Activated CD8-positive, alpha-beta memory T cell treated with anti-CD3 and anti-CD28 coated beads, Interleukin-2, amount 10 ng/mL, durations not matched to agents 7 days and 5 days (primary cell): ENCODE data around the gene ZNF628. TPM values are rescaled to one million over a fixed set of nuclear protein-coding genes. Genes with fewer than 3 reads are reported as not detected.
A peak's percentile ranks its signal among the peaks of the same experiment; 100 is the strongest.

ENCODE experiments used
- ATAC-seq: fragments of 150-1000 bp; cut with Tn5 transposase; one replicate; pipeline ENCODE4 v1.10.0; 2021; ENCODE audit warnings: moderate library complexity
- CTCF ChIA-PET: fragments of 350-600 bp; sonication (Branson Sonifier 250); formaldehyde crosslinking; loops from one replicate; lab custom pipeline; 2021; ENCODE audit warnings: antibody characterized with exemption; lab: Charles Lee
- DNase-seq: peaks from one replicate; pipeline ENCODE4 v3.0.0-alpha.2; 2020
- H3K27ac Mint-ChIP-seq: one replicate; pipeline ENCODE4 v1.8.0; 2021; ENCODE audit warnings: mild to moderate bottlenecking, mixed read lengths
- H3K27me3 Mint-ChIP-seq: one replicate; pipeline ENCODE4 v1.8.0; 2021; ENCODE audit warnings: mixed read lengths
- H3K36me3 Mint-ChIP-seq: one replicate; pipeline ENCODE4 v1.8.0; 2021; ENCODE audit warnings: mild to moderate bottlenecking, mixed read lengths
- H3K4me1 Mint-ChIP-seq: one replicate; pipeline ENCODE4 v1.8.0; 2021; ENCODE audit warnings: mixed read lengths
- H3K4me3 Mint-ChIP-seq: one replicate; pipeline ENCODE4 v1.8.0; 2021; ENCODE audit warnings: mild to moderate bottlenecking, moderate library complexity, mixed read lengths
- H3K9me3 Mint-ChIP-seq: one replicate; pipeline ENCODE4 v1.8.0; 2022; ENCODE audit warnings: low read depth, mixed read lengths
- total RNA-seq, 2 experiments: library from RNA; stranded (reverse); gene quantifications; one replicate each; pipeline ENCODE4 v1.2.3, GENCODE V29; 2021

ZNF628 gene
- total RNA-seq: 1 to 10 TPM; 8.8 to 8.9 TPM

DNA sequence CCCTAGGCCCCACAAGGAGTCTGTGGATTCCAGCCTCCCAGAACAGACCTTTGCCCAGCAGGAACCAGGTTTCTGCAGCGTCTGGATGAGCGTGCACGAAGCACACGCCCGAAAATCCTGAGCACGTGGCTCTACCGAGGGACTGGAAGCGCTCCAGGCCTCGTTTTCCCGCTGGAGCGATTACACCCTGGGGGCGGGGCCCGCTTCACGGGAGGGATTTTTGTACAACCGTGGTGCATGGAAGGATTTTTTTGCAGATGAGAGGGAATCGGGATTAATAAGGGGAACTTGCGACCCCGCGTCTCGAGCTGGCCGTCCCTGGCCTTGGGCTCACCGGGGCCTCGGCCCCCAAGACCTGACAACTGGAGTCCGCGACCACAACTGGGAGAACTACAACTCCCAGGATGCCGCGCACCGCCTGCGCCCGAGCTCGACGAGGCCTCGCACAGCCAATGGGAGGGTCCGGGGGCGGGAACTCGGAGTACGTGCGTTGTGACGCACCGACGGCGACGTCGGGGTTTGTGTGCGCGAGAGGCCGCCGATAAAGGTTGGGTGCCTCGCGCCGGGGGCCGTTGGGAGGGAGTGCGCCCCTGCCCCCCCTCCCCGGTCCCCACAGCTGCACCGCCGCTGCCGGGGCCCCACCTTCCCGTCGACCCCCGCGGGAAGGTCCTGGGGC is at the start of gene ZNF628:
Gene ZNF628, plus strand, starts transcription at position 518 of the 676 bp plus-strand sequence. CDS start 3,294 bp downstream, outside the sequence.
- Mint-ChIP-seq H3K4me1 (peaks cover 34% of the 10 kb centered on the region), H3K4me3 (peak within 1 kb of the TSS; percentile 88), H3K9me3 (no peaks in the 10 kb centered on the region), H3K27me3 (no peaks in the 10 kb centered on the region), H3K27ac (peak within 1 kb of the TSS; percentile 93), H3K36me3 (no peaks in the 10 kb centered on the region)
- CTCF ChIA-PET: interaction anchor here (0.6 to 7.5 kb wide), 18 partner anchors 9 to 335 kb away, joined by 3 to 47 read pairs (median 4); partner anchors contain the start of genes FIZ1, ISOC2, NAT14 and TMEM238
- peak; percentile 99 for DNase-seq
- peak; percentile 94 for ATAC-seq

DNA sequence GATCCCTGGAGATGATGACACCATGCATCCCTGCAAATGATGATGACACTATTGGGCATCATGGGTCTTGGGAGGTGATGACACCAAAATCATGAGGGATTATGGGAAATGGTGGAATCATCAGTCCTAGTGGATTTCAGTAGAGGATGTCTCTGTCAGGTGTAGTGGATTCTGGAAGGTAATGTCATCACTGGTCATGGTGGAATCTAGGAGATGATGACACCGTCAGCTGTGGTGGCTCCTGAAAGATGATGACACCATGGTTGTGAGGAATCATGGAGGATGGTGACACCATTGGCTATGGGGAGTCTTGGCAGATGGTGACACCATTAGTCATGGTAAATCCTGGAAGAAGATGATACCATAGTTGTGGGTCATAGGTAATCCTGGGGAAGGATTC is 45.2 kb upstream of the ZNF628 start:
- CTCF ChIA-PET: no interaction called here
- DNase-seq (no peak), ATAC-seq (no peak)
- Mint-ChIP-seq H3K36me3 (no peaks in the 10 kb centered on the region), H3K4me3 (no peak overlapping the region), H3K9me3 (no peaks in the 10 kb centered on the region), H3K4me1 (no peaks in the 10 kb centered on the region), H3K27ac (no peak overlapping the region), H3K27me3 (peaks cover 12% of the 10 kb centered on the region)

DNA sequence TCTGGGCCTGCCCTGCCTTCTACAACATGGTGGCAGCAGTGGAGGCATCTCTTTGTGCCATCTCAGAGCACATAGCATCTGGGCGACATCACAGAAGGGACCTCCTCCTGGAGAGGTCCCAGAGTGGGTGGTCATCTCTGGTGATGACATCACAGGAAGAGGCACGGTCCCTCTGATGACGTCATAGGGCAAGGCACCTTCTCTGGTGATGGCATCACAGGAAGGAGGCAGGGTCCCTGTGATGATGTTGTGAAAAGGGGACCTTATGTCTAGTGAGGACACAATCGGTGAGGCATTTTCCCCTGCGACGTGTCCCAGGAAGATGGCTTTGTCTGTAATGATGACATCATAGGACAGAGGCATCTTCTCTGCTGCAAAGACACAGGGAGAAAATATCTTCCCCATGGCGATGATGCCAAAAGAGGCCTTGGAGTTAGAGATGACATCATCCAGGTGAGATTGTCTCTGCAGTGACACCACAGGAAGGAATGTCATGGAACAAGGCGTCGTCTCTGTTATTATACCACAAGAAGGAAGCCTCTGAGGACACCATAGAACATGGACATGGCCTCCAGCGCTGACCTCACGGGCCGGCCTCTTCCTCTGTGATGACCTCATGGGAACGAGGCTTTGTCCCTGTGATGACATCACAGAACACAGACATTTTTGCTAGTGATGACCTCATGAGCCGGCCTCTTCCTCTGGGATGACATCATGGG is 44.0 kb upstream of the ZNF628 start:
- ATAC-seq (no peak), DNase-seq (no peak)
- CTCF ChIA-PET: no interaction called here
- peaks cover 19% of the 10 kb centered on the region for H3K27me3 Mint-ChIP-seq
- H3K4me1 Mint-ChIP-seq: no peaks in the 10 kb centered on the region
- H3K9me3 Mint-ChIP-seq: no peaks in the 10 kb centered on the region
- H3K36me3 Mint-ChIP-seq: no peaks in the 10 kb centered on the region
- H3K27ac Mint-ChIP-seq: no peak overlapping the region
- no peak overlapping the region for H3K4me3 Mint-ChIP-seq

- no peak overlapping the region for H3K4me3 Mint-ChIP-seq
- peaks cover 18% of the 10 kb centered on the region for H3K27me3 Mint-ChIP-seq
- H3K4me1 Mint-ChIP-seq: no peaks in the 10 kb centered on the region
- no peak for DNase-seq
- no peak overlapping the region for H3K27ac Mint-ChIP-seq
- no peak for ATAC-seq
- no peaks in the 10 kb centered on the region for H3K36me3 Mint-ChIP-seq
- no peaks in the 10 kb centered on the region for H3K9me3 Mint-ChIP-seq
- CTCF ChIA-PET: no interaction called here
Measured at GRCh38 chr19:55433292-55433691, 43.1 kb upstream of the ZNF628 start.

DNA sequence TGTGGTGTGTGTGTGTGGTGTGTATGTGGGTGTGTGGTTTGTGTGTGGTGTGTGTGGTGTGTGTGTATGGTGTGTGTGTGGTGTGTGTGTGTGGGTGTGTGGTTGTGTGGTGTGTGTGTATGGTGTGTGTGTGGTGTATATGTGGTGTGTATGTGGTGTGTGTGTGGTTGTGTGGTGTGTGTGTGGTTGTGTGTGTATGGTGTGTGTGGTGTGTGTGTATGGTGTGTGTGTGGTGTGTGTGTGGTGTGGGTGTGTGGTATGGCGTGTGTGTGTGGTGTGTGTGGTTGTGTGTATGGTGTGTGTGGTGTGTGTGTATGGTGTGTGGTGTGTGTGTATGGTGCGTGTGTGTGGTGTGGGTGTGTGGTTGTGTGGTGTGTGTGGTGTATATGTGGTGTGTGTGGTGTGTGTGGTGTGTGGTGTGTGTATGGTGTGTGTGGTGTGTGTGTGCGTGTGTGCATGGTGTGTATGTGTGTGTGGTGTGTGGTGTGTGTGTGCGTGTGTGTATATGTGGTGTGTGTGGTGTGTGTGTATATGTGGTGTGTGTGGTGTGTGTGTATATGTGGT is 42.0 kb upstream of the ZNF628 start:
- Mint-ChIP-seq H3K9me3 (no peaks in the 10 kb centered on the region), H3K4me3 (no peak overlapping the region), H3K4me1 (no peaks in the 10 kb centered on the region), H3K27ac (no peak overlapping the region), H3K27me3 (peaks cover 25% of the 10 kb centered on the region), H3K36me3 (no peaks in the 10 kb centered on the region)
- CTCF ChIA-PET: no interaction called here
- no peak for DNase-seq
- no peak for ATAC-seq

DNA sequence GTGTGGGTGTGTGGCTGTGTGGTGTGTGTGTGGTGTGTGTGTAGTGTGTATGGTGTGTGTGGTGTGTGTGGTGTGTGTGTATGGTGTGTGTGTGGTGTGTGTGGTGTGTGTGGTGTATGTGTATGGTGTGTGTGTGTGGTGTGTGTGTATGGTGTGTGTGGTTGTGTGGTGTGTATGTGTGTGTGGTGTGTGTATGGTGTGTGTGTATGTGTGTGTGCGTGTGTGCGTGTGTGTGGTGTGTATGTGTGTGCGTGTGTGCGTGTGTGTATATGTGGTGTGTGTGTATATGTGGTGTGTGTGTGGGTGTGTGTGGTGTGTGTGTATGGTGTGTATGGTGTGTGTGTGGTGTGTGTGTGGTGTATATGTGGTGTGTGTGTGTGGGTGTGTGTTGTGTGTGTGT is 41.4 kb upstream of the ZNF628 start:
- DNase-seq: no peak
- Mint-ChIP-seq H3K27ac (no peak overlapping the region), H3K9me3 (no peaks in the 10 kb centered on the region), H3K36me3 (no peaks in the 10 kb centered on the region), H3K4me1 (no peaks in the 10 kb centered on the region), H3K4me3 (no peak overlapping the region), H3K27me3 (peaks cover 30% of the 10 kb centered on the region)
- no peak for ATAC-seq
- CTCF ChIA-PET: no interaction called here

GRCh38 chr19:55436847-55437246 is 39.6 kb upstream of the ZNF628 start:
- peaks cover 12% of the 10 kb centered on the region for H3K4me1 Mint-ChIP-seq
- H3K9me3 Mint-ChIP-seq: no peaks in the 10 kb centered on the region
- no peak overlapping the region for H3K27ac Mint-ChIP-seq
- no peak overlapping the region for H3K4me3 Mint-ChIP-seq
- ATAC-seq (no peak), DNase-seq (no peak)
- CTCF ChIA-PET: interaction anchor here (0.6 to 1.5 kb wide), 3 partner anchors 15 to 67 kb away, joined by 3 to 5 read pairs (median 3); no protein-coding TSS in a partner anchor
- peaks cover 44% of the 10 kb centered on the region for H3K27me3 Mint-ChIP-seq
- H3K36me3 Mint-ChIP-seq: no peaks in the 10 kb centered on the region

- CTCF ChIA-PET: interaction anchor here (0.6 to 1.5 kb wide), 3 partner anchors 14 to 66 kb away, joined by 3 to 5 read pairs (median 3); no protein-coding TSS in a partner anchor
- peak; percentile 45 for ATAC-seq
- peaks cover 42% of the 10 kb centered on the region for H3K27me3 Mint-ChIP-seq
- no peak for DNase-seq
- no peaks in the 10 kb centered on the region for H3K9me3 Mint-ChIP-seq
- H3K4me3 Mint-ChIP-seq: no peak overlapping the region
- H3K4me1 Mint-ChIP-seq: peaks cover 13% of the 10 kb centered on the region
- H3K36me3 Mint-ChIP-seq: no peaks in the 10 kb centered on the region
- H3K27ac Mint-ChIP-seq: no peak overlapping the region
Measured at GRCh38 chr19:55437410-55437809, 39.0 kb upstream of the ZNF628 start.

- H3K36me3 Mint-ChIP-seq: no peaks in the 10 kb centered on the region
- ATAC-seq (no peak), DNase-seq (no peak)
- peaks cover 13% of the 10 kb centered on the region for H3K4me1 Mint-ChIP-seq
- H3K27me3 Mint-ChIP-seq: peaks cover 52% of the 10 kb centered on the region
- no peak overlapping the region for H3K27ac Mint-ChIP-seq
- CTCF ChIA-PET: interaction anchor here (1.3 kb wide), 1 partner anchor 14 kb away, joined by 4 read pairs; no protein-coding TSS in a partner anchor
- no peaks in the 10 kb centered on the region for H3K9me3 Mint-ChIP-seq
- no peak overlapping the region for H3K4me3 Mint-ChIP-seq
Measured at GRCh38 chr19:55439052-55439451, 37.4 kb upstream of the ZNF628 start.

DNA sequence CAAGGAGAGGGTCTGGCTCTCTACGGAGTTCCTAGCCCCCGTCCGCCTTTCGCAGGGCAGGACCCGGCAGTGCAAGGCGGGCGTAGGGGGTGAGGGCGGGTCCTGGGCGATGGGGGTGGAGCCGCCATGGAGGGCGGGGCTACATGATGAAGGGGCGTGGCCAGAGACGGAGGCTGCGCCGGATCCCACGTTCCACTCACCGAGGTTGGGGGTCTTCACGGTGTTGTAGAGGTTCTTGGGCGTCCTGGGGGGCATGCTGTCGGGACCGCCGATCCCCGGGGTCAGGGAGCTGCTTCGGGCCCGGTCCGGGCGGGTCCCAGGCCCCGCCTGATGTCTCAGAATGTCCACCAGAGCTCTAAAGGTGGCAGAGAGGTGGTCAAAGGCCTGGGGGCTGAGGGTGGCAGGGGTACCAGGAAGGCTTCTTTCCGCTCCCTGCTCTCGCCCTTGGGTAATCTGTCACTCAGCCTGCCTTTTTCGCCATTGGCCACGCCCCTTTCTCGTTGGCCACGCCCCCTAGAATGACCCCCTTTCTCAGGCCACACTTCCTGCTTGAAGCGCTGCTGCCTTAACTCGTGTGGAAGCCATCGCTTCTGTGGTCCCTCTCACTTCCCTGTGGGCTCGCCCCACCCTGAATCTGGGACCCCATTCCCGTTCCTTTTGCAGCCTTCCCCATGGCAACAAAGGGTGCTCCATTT is 35.9 kb upstream of the ZNF628 start:
- no peak for DNase-seq
- ATAC-seq: peak; percentile 37
- Mint-ChIP-seq H3K36me3 (no peaks in the 10 kb centered on the region), H3K27me3 (peaks cover 65% of the 10 kb centered on the region), H3K4me3 (no peak overlapping the region), H3K27ac (peak overlapping the region; percentile 52), H3K9me3 (no peaks in the 10 kb centered on the region), H3K4me1 (peaks cover 13% of the 10 kb centered on the region)
- CTCF ChIA-PET: no interaction called here

GRCh38 chr19:55441319-55441691 is 35.1 kb upstream of the ZNF628 start:
- Mint-ChIP-seq H3K4me3 (no peak overlapping the region), H3K4me1 (peaks cover 13% of the 10 kb centered on the region), H3K36me3 (no peaks in the 10 kb centered on the region), H3K27me3 (peaks cover 69% of the 10 kb centered on the region), H3K9me3 (no peaks in the 10 kb centered on the region), H3K27ac (peak overlapping the region; percentile 52)
- DNase-seq (no peak), ATAC-seq (no peak)
- CTCF ChIA-PET: no interaction called here

- ATAC-seq (no peak), DNase-seq (no peak)
- Mint-ChIP-seq H3K27me3 (peaks cover 66% of the 10 kb centered on the region), H3K4me3 (no peak overlapping the region), H3K36me3 (no peaks in the 10 kb centered on the region), H3K27ac (no peak overlapping the region), H3K4me1 (peaks cover 13% of the 10 kb centered on the region), H3K9me3 (no peaks in the 10 kb centered on the region)
- CTCF ChIA-PET: no interaction called here
Measured at GRCh38 chr19:55441692-55442321, 34.6 kb upstream of the ZNF628 start.
